Caki2 (cell line): ENCODE results near the gene SMAD6. TPM values are rescaled to one million over a fixed set of nuclear protein-coding genes. Genes with fewer than 3 reads are reported as not detected.

ENCODE experiments used
- DNase-seq: peaks from one replicate; pipeline ENCODE4 v3.0.0-alpha.2; 2015; ENCODE audit warnings: low read depth
- in situ Hi-C: cut with HindIII; loops from 2 replicates; pipeline ENCODE4 v1.10.0; 2016; ENCODE audit warnings: low sequenced_read_pairs, low pct_unique_long_range_greater_than_20kb, mixed read lengths
- total RNA-seq: library from RNA; depleted of rRNA; stranded (reverse); fragments of >200 nt; shearing (Covaris generic); gene quantifications from 2 replicates; pipeline ENCODE4 v1.2.3, GENCODE V29; 2014; ENCODE audit warnings: low replicate concordance

Gene SMAD6
- total RNA-seq, 1 experiment from 2014 or later = 64.5 TPM

DNA sequence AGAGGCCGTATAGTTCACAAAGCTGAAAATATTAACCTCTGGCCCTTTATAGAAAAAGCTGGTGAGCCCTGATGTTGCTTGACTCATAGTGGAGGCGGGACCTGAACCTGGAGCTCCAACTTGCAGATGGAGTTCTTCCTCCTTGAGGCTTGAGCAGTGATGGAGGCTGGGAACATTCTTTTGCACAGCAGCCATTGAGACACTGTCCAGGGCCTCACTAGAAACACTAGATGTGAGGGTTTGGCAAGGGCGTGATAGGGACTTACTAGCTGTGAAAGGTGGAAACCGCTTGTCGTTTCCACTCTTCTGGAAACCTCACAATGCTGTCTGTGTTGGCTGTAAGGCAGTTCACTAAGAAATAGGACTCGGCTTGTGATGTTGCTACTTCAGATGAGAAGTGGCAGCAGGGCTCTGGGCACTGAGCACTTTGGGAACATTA is 12.5 kb downstream of the SMAD6 start:
- in situ Hi-C loops = no loop called here
- DNase-seq = peak; percentile 45

DNA sequence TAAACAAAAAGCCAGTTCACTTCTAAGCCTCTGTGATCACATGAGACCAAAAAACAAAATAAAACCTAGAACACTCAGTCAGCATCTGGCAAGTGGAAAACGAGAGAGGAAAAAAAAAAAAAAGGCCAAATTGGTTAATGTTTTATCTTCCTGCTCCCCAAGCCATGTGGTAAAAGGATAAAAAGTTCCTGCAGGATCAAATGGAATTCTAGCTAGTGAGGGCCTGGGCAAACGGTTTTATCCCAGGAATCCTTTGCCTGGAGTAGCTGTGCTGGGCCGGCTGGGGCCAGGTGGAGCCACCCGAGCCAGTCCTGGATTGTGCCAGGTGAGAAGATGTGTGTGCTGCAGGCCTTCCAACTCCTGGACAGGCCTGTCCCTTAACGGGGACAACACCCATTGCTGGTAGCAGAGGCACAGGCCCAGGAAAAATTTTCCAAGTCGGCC is 13.2 kb downstream of the SMAD6 start:
- peak; percentile 66 for DNase-seq

DNA sequence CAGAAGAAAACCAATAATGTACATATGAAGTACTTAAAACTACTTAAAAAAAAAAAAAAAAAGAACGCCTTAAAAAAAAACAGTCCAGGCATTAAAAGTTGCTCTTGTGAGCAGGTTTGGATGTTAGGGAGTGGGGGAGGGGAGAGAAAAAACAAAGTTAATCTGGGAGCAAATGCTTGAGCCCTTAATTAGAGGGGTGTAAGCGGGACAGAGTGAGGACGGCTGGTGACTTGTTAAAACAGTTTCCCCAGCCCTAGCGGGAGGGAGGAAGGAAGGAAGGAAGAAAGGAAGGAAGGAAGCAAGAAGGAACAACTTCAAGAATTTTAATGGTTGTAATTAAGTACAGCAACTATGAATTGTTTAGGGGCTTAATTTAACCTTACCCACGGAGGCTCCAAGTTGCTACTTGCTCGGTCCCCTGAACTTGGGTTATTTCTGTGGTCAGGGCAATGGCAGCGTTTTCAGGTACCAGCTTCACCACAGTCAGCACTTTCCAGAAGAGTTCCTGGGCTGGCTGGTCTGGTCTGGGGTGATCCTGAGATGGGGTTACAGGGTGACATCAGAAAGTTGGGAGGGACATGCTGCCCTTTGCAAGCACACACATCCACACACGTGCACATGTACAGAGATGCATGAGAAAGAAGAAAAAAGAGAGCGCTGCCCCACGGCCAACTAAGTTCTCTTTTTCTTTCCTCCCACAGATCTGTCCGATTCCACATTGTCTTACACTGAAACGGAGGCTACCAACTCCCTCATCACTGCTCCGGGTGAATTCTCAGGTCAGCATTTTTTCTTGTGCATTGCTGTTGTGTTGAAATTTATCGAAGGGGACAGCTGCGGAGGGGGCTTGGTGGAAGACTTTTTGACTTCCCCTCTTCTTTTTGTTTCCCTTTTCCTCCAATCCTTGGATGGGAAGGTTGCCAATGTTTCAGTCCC is 14.0 kb downstream of the SMAD6 start:
- DNase-seq = no peak
- in situ Hi-C loops = no loop called here

More for the DNA sequence above, 13.2 kb downstream of the SMAD6 start:
- in situ Hi-C loops = no loop called here

DNA sequence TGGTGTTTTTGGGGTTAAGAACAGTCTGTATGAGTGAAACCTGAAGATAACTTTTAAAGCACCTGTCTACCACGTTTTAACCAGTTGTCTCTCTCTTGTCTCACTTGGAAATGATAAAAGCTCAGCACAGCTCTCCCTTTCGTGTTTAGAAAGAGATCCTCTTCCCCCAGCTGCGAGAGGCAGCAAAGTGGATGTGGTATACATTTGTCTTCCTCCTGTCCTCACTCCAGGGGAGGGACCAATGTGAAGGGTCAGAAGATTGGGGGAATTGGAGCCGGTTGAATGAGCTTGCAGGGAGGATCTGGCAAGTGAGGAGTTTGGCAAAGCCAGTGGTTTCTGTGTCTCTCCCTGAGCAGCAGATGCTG is 14.6 kb downstream of the SMAD6 start:
- no peak for DNase-seq
- in situ Hi-C loops = no loop called here

DNA sequence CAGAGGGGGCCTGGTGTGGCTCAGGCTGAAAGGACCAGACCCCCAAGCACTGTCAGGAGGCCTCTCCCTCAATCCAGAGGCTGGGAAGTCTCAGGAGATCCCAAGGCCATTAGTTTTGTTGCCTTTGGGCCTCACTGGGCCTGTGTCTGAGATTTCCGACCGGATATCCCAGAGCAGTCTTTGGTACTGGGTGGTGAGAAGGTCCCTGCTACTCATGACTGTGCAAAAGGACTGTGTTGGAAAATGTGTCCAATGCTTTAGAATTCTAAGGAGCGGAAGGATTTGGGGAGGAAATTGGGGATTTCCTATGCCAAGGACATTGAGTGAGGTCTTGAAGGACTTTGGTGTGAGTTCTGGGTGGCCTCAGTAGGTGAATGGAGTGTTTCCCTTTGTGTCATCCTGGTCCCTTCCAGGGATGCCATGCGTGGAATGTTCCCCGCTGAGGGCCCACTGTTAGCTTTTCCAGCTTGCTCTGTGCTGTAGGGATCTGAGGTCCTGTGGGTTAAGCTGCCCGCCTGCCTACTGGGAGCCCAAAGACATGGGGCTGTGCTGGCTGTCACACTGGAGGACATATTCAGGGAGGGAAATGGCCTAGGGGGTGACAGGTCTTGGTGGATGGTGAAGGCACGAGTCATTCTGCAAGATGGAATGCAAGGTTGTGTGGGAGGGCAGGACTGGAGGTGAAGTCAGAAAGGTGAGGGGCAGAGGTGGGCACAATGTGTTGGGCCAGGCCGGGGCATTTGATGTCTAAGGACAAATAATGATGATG is 16.4 kb downstream of the SMAD6 start:
- in situ Hi-C loops = no loop called here

DNA sequence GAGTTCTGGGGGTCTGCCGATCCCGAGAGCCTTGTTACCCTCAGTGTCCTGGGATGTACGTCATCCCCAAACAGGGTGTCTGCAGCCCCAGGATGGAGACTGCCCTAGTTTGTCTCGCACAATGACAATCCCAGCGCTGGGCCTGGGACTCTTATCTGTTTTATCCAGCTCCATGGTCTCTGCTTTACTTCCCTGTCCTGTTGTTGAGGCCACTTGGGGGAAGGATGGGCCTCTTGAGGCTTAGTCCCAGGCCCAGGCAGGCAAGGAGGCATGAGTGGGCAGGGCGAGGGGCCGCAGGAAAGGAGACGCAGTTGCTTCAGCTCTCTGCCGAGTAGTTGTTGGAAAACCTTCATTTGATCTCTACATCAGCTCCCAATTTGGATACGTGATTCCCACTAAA is 17.4 kb downstream of the SMAD6 start:
- no peak for DNase-seq
- in situ Hi-C loops = no loop called here

More for the DNA sequence above, 16.4 kb downstream of the SMAD6 start:
- no peak for DNase-seq

DNA sequence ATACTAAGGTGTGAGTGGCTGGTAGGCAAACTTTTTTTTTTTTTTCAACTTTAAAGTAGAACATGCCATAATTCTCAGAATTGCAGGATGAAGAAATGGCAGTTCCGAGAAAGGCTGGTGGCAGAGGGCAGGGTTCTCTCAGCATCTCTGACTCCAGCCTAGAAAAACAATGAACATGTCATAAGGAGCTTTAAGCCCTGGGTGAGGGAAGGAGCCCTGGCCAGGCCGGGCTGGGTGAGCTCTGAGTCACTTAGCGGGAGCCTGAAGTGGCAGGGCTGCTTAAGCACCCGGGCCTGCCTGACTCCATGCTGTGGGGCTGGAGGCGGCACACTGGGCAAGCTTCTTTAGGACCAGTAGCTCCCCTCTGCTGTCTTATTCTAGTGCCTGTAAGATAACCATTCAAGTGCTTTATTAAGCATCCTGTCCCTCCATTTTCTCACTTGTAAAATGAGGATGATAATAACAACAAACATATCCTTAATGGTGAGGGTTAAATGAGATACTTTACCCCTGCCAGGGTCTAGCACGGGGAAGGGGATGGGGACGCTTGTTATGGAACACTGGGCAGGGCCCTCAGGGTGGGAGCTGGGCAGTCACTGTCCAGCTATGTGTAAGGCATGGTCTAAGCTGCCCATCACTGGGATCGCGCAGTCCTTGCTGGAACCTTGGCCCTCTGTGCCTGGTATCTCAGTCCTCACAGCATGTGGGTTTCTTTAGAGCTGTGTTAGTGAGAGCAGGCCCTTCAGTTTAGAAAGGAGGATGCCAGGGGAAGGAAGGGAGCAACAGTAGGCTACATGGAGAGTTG is 18.4 kb downstream of the SMAD6 start:
- peak; percentile 65 for DNase-seq
- in situ Hi-C loops = no loop called here

DNA sequence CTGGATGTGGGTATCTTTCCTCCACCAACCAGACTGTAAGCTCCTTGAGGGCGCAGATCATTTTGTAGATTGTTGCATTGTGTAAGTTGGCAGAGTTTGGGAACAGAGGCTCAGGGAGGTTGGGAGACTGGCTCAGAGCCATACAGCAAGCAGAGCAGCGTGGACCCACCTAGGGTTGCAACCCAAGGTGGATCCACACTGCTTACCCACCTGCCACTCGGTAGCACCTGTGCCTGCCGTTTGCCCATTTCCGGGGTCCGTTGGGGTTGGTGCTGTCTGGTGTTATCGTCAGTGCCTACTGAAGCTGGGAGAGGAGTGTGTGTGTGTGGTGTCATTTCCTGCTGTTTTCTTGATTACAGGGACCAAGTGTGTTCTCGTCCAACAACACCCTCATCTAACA is 19.0 kb downstream of the SMAD6 start:
- in situ Hi-C loops = no loop called here
- no peak for DNase-seq

DNA sequence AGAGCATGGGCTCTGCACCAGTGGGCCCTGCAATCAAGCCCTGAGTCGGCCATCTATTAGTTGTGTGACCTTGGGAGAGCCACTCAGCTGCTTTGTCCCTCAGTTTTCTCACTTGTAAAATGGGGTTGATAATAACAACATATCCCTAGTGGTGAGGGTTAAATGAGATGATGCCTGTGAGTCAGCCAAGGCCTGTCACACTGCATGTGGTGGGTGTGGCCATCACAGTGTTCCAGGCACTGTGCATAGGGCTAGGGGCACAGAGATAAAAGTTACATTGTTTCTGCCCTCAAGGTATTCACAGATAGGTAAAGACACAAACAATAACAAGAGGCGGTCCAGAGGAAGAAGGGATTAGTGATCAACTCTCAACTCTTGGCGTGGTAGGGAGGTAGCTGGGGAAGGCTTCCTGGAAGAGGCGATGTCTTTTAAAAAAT is 19.5 kb downstream of the SMAD6 start:
- no peak for DNase-seq
- in situ Hi-C loops = no loop called here

DNA sequence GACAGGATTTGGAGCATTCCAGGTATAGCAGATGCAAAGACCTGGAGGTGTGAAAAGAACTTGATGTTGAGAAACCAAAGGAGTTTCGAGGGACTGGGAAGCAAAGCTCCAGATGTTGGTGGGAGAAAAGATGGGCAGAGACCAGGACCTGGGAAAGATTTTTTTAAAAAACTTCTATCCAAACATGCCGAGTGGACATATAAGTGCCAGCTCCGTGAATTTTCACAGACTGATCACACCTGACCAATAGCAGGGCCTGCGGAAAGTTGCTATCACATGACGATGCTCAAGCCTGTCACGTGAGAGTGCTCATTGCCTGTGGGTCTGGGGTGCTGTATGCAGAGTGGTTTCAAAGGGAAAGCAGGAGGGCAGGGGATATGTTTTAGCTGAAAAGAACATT is 19.9 kb downstream of the SMAD6 start:
- no peak for DNase-seq
- in situ Hi-C loops = no loop called here

DNA sequence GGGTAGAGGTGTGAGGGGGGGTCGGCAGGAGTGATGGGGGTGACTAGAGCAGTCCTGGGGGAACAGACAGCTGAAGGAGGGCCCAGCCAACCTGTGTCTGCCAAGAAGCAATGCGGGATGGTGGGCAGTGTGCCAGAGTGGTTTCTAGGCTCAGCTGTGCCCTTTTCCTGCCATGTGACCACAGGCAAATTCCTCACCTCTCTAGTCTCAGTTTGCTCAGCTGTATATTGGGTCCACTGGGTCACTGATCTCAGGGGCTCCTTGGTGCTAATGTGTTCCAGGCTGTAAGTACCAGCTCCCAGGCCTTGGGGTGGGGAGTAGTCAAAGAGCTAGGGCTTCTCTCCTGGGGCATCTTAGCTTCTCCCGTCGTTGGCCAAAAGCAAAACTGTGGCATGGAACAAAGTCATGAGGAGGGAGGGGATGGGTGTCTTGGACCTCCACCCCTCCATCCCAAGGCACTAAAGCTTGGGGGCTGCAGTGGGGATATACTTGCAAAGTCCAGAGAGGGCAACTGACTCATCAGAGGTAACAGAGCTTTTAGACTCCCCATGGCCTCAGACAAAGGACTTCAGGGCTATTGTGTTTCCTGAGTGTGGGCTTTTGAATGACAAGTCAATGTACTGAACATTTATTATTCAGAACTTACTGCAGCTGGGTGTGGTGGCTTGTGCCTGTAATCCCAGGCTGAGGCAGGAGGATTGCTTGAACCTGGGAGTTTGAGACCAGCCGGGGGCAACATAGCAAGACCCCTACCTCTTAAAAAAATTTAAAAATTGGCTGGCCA is 20.9 kb downstream of the SMAD6 start:
- DNase-seq = no peak
- in situ Hi-C loops = no loop called here

DNA sequence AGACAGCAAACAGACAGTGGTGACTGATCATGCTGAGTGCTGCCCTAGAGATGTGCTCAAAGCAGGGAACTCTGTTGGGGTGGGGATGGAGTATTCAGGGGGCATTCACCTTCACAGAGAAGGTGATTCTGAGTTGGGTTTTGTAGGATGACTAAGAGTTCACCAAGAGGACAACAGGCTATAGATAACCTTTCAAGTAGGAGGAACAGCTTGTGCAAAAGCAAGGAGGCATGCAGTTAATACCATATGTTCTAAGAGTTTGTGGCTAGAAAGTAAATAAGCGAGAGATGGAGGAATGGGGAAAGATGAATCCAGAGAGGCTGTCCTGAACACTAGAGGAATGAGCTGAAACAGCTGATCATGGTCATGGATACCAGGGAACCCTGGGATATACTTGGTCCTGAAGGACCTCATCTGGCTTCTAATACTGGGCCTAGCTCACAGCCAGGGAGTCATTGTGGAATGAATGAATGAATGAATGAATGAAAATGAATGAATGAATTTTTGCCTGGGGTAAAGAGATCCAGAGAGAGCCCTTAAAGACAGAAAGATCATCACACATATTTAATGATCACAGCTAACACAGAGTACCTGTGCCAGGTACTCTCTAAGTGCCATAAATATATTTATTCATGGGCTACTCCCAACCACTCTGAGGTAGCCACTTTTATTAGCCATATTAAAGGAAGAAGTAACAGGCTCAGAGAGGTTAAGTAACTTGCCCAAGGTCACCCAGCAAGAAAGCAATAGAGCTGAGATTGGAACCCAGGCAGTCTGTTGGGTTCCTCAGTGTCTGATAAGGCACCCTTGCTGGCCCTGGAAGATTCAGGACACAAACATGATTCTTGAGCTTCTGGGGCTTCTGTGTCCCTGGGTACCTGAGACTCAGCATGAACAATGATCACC is 22.0 kb downstream of the SMAD6 start:
- peak; percentile 83 for DNase-seq
- in situ Hi-C loops = no loop called here

DNA sequence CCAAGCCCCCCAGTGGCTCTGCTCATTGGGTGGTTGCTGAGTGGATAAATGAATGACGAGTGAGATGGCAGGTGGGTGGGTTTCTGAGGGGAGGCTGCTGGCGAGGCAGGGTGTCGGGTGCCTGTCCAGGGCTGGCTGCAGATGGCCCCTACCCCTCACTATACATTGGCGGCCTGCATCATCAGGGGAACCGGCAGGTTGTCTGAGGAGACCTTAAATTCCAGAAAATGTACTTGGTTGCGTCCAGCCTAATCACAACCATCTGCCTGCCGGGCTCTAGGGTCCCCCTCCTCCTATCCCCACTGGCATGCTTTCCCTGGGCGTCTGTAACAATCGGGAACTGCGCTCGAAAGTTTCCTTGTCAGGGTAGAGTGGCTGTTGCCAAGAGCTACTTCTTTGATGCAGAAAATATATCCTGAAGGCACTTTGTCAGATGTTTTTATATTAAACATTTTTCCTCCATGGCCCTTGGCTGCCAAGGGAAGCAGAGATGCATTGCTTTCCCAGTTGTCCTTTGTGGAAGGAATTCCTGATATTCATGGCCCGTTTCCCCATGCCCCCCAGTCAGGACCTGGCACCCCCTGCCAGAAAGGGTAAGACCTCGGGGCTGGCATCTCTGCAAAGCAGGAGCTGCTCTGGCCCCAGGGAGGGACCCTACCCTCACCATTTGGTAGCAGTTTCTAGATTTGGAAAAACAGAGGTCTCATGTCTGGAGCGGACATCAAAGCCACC is 22.9 kb downstream of the SMAD6 start:
- DNase-seq = no peak
- in situ Hi-C loops = no loop called here

DNA sequence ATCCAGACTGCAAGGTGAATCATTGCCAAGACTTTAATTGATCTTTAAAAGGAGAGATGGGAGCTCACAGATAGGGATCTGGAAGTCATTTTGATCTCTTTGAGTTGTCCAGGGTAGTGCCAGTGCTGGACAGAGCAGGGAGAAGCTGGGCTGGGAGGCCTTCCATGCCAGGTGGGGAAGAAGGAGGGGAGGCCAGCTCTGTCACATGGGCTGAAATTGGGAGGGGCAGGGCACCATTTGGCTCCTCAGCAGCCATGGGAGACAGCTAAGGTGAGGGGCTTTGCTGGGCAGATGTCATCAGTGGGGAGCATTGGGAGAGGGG is 23.4 kb downstream of the SMAD6 start:
- in situ Hi-C loops = no loop called here
- no peak for DNase-seq

DNA sequence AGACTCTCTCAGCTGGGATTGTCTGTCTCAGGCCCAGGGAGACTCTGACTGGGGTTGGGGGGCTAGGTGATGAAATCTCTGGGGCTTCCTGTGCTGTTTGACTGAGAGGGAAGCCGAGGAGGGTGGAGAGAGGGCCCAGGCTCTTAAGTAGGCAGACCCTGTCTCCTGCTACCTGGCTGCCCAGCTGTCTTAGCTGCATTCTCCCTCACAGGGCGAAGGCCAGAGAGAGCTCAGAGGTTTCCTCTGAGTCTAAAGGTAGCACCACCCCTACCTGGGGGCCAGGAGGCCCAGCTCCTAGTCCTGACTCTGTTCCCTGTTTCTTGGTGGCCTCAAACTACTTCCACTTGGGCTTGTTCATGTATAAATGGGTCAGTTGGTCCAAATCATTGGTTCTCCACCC is 24.4 kb downstream of the SMAD6 start:
- DNase-seq = no peak
- in situ Hi-C loops = no loop called here

DNA sequence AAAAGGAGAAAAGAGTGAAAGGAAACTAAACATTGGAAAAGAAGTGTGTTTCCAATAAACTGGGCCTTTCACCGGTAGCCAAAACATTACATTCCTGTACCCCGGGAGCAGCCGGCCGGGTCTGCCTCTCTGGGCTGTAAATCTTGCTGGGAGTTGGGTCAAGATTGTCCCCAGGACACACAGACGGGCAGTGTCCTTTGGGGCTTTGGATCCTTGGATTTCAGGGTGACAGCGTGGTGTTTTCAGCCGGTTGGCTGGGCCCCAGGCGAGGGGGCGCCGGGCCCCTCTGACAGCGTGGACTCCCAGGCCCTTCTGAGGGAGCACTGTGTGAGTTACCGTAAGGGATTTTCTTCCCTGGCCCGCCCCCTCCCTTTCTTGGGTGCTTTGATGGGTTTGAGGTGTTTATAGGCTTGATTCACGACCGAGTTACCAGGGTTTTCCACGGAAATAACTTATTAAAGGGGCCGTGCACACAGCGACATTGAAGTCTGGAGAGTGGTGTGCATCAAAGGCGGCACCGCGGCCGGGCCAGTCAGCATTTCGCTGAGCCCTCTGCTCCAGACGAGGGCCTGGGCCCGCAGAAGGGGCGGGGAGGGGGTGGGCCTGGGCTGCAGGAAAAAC is 27.4 kb downstream of the SMAD6 start:
- in situ Hi-C loops = no loop called here
- no peak for DNase-seq
